Stimulated activated CD8-positive, alpha-beta memory T cell treated with anti-CD3 and anti-CD28 coated beads, Interleukin-12 subunit alpha, Interleukin-12 subunit beta, amount 100 ng/mL, for 4 hours (primary cell): ENCODE results near the gene ZNF521.
"Not testable (repeated sequence)": the region's sequence is repeated elsewhere in the genome, so short reads cannot be mapped to it uniquely, and the experiment has no call there.

Experiments
- DNase-seq: peaks from one replicate; pipeline ENCODE4 v3.0.0-alpha.2; 2020; ENCODE audit warnings: low read depth

ZNF521 gene

DNA sequence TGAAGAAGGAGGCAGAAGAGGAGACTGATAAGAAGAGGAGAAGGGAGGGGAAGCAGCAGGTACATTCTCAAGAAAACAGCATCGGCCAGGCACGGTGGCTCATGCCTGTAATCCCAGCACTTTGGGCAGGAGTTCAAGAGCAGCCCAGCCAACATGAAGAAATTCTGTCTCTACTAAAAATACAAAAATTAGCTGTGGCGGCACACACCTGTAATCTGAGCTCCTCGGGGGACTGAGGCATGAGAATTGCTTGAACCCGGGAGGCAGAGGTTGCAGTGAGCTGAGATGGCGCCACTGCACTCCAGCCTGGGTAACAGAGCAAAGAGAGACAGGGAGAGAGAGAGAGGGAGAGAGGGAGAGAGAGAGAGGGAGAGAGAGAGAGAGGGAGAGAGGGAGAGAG is 318.8 kb downstream of the ZNF521 start:
- DNase-seq: not testable (repeated sequence)

DNA sequence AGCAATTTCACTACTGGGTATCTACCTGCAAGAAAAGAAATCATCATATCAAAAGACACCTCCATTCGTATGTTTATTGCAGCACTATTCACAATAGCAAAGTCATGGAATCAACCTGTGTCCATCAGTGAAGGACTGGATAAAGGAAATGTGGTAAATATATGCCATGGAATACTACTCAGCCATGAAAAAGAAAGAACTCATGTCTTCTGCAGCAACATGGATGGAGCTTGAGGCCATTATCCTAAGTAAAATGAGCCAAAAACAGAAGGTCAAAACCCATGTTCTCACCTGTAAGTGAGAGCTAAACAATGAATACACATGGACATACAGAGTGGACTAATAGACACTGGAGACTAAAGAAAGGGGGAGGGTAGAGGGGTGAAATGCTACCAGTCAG is 322.2 kb downstream of the ZNF521 start:
- no peak for DNase-seq

DNA sequence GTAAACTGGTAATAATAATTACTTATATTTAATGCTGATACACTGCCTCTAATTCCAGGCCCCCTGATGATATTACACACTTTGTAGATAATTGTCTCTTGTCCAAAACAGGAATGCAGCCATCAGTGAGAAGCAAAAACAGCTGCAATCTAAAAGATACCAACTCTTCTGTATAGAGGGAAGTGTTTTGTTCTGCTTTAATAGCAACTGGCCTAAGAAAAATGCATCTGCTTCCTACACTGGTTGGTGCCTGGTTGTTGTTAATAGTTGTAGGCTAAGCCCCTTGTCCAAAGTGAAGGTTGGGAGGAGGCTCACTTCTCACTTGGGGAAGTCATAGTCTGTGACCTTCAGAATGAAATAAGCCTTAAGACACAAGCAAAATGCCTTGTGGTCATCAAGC is 332.0 kb downstream of the ZNF521 start:
- DNase-seq: no peak

DNA sequence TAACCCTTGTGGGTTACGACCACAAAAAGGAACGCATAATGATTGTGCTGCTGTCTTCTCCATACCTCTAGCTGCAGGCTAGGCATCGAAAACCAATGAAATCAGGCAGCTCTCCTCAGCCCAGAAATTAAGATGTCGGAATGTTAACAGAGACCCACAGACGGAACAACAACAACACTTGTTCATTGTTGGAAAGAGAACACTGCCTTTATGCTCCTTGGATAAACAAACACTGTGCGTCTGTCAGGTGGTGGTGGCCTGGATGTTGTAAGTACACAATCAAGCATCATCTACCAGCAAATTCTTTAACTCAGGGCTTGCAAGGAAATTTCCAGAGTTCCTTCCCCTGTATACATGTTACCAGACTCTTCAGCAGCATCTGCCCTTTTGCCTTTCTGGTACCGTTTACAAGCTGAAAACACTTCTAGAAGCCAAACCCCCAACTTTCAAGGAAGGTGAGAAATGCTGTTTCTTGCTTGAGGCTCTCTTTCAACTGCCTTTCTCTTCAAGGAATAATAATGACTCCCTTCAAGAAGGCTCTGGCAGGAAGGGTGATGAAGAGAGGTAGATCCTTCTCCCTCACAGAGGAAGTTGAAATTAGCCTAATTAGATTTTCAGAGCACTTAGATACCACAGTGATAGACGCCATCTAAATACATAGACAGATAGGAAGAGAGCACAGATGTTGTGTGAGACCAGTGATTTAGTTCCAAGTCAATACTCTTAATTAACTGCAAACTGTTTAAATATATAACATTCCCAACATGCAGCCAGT is 332.7 kb downstream of the ZNF521 start:
- DNase-seq: no peak

DNA sequence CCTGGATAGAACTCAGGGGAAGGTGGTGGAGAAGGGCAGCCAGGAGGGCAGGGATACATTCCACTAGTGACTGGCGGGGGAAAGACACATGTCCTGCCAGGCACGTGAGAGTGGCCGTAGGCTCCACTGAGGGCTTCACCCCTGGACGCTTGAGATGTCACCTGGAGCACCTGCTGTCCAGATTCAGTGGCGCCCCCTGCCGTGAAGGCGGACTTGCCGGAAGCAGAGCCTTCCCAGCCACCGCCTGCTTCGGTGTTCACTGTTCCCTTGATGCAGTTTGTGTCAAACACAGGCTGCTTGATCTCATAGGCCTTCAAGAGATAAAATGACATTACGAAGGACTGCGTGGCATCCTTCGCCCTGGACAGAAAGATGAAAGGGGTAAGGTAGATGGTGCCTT is 335.3 kb downstream of the ZNF521 start:
- DNase-seq: no peak

DNA sequence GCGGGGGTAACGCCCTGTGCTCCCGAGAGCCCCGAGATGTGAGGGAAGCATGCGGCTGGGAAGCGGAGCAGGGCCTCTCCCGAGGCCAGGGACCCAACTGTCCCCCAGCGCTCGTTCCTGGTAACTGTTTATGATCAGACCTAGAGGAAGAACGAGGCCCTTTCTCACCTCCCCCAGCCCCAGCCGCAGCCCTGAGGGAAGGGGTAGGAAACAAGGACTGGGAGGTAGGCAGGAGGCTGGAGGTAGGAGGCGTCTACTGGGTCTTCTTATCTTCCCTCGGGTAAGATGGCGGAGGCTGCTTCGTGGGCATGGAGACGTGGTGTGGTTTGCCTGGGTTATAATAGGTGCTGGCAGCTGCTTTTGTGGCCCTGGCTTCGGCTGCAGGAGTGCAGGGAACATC is 335.8 kb downstream of the ZNF521 start:
- no peak for DNase-seq
